OCI-LY3 (cell line): Measurements from ENCODE around the gene PLAC9.

Experiments
- EZH2phosphoT487 ChIP-seq: fragments of 200-600 bp; shearing (Covaris generic); IDR thresholded peaks from 2 replicates; pipeline ENCODE4 v1.6.1; 2018; ENCODE audit warnings: antibody characterized with exemption, mixed run types, low read depth
- TF ChIP-seq, protein P1 (sequence below): fragments of 200-600, 300-600 bp; sonication (generic); IDR thresholded peaks from 2 replicates; pipeline ENCODE4 v1.5.1; 2014; ENCODE audit warnings: antibody characterized with exemption, low read length, low read depth

GRCh38 chr10:80171248-80171660 lies 38.7 kb downstream of the PLAC9 start:
- TF ChIP-seq, protein P1, sequence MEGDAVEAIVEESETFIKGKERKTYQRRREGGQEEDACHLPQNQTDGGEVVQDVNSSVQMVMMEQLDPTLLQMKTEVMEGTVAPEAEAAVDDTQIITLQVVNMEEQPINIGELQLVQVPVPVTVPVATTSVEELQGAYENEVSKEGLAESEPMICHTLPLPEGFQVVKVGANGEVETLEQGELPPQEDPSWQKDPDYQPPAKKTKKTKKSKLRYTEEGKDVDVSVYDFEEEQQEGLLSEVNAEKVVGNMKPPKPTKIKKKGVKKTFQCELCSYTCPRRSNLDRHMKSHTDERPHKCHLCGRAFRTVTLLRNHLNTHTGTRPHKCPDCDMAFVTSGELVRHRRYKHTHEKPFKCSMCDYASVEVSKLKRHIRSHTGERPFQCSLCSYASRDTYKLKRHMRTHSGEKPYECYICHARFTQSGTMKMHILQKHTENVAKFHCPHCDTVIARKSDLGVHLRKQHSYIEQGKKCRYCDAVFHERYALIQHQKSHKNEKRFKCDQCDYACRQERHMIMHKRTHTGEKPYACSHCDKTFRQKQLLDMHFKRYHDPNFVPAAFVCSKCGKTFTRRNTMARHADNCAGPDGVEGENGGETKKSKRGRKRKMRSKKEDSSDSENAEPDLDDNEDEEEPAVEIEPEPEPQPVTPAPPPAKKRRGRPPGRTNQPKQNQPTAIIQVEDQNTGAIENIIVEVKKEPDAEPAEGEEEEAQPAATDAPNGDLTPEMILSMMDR = no peak
- TF ChIP-seq EZH2phosphoT487 = no peak
